LNCaP clone FGC (cell line): ENCODE results near the gene PTPN5.

Experiments used
- DNase-seq: peaks from one replicate; pipeline ENCODE4 v3.0.0-alpha.2; 2011; ENCODE audit warnings: low read depth
- H3K4me3 ChIP-seq: 2 replicates; pipeline ENCODE4 v1.5.1; 2011; ENCODE audit warnings: mild to moderate bottlenecking, low read depth, low read length, control low read depth
- CTCF ChIP-seq: IDR thresholded peaks from 2 replicates; pipeline ENCODE4 v1.5.1; 2012; ENCODE audit warnings: mild to moderate bottlenecking; ENCODE audit not compliant: control insufficient read depth, insufficient read depth; ENCODE audit errors: extremely low read depth

Gene PTPN5

GRCh38 chr11:18773104-18773503 is 18.5 kb downstream of the PTPN5 start:
- no peak overlapping the region for H3K4me3 ChIP-seq
- no peak for TF ChIP-seq CTCF
- DNase-seq, result no peak

- H3K4me3 ChIP-seq, result no peak overlapping the region
- TF ChIP-seq CTCF, result no peak
- DNase-seq, result no peak
Observed at GRCh38 chr11:18772211-18772610, 19.4 kb downstream of the PTPN5 start.

GRCh38 chr11:18771266-18772035 is 20.1 kb downstream of the PTPN5 start:
- no peak overlapping the region for H3K4me3 ChIP-seq
- DNase-seq, result no peak
- TF ChIP-seq CTCF, result no peak

- H3K4me3 ChIP-seq, result no peak overlapping the region
- TF ChIP-seq CTCF, result no peak
- DNase-seq, result no peak
Observed at GRCh38 chr11:18770479-18771125, 21.0 kb downstream of the PTPN5 start.

- H3K4me3 ChIP-seq, result no peak overlapping the region
- no peak for TF ChIP-seq CTCF
- no peak for DNase-seq
Observed at GRCh38 chr11:18769802-18770456, 21.7 kb downstream of the PTPN5 start.

- no peak for TF ChIP-seq CTCF
- DNase-seq, result no peak
- no peak overlapping the region for H3K4me3 ChIP-seq
Observed at GRCh38 chr11:18768978-18769377, 22.6 kb downstream of the PTPN5 start.

- H3K4me3 ChIP-seq, result no peak overlapping the region
- TF ChIP-seq CTCF, result no peak
- DNase-seq, result no peak
Observed at GRCh38 chr11:18768472-18768901, 23.1 kb downstream of the PTPN5 start.
